ENCODE data around the gene STXBP3.

The STXBP3 gene

GRCh38 chr1:108856994-108857393 lies 110.5 kb downstream of the STXBP3 start, which contains the start of gene AKNAD1:
Gene AKNAD1, minus strand, starts transcription at chr1:108857094. Its CDS starts 4,430 bp downstream, at chr1:108852664.
- Histone ChIP-seq H3K79me1 (ENCODE audit: low read length) (no peaks in the 10 kb centered on the region), H2BK15ac (replicated peaks; ENCODE audit: low read depth) (no peak within 1 kb of the TSS), H3K36me3 (ENCODE audit: control insufficient read depth, insufficient read depth, low read length) (no peaks in the 10 kb centered on the region), H3K27me3 (ENCODE audit: insufficient read depth, low read length, poor library complexity) (no peaks in the 10 kb centered on the region), H3K27ac (ENCODE audit: low read depth, low read length) (no peak within 1 kb of the TSS), H2BK5ac (ENCODE audit: low read length) (no peak within 1 kb of the TSS), H4K5ac (ENCODE audit: low read length) (no peak within 1 kb of the TSS), H4K8ac (ENCODE audit: low read depth, low read length) (no peak within 1 kb of the TSS), H3K4ac (ENCODE audit: low read depth, low read length) (no peak within 1 kb of the TSS), H3K23ac (ENCODE audit: low read length) (no peak within 1 kb of the TSS), H3K4me2 (ENCODE audit: low read length) (no peak within 1 kb of the TSS), H3K9ac (ENCODE audit: low read length) (no peak within 1 kb of the TSS), H3K18ac (ENCODE audit: low read length) (no peak within 1 kb of the TSS), H3K4me3 (ENCODE audit: low read length) (no peak within 1 kb of the TSS), H2BK120ac (ENCODE audit: low read depth, low read length) (no peak within 1 kb of the TSS), H3K4me1 (ENCODE audit: control insufficient read depth, low read depth, low read length) (no peaks in the 10 kb centered on the region), H2AK5ac (ENCODE audit: low read length) (no peak within 1 kb of the TSS), H3K56ac (ENCODE audit: low read length) (no peak within 1 kb of the TSS), H3K79me2 (ENCODE audit: control insufficient read depth, insufficient read depth, low read length) (no peaks in the 10 kb centered on the region)
- no peak for DNase-seq
- no CpG with 5 or more reads among the region's 1 CpG for WGBS (ENCODE audit: extremely low coverage, insufficient coverage, low lambda C conversion rate)

GRCh38 chr1:108858230-108858950 lies 111.9 kb downstream of the STXBP3 start:
- Histone ChIP-seq H4K8ac (ENCODE audit: low read depth, low read length) (no peak overlapping the region), H3K4me2 (ENCODE audit: low read length) (no peak overlapping the region), H2AK5ac (ENCODE audit: low read length) (no peak overlapping the region), H3K27me3 (ENCODE audit: insufficient read depth, low read length, poor library complexity) (no peaks in the 10 kb centered on the region), H2BK5ac (ENCODE audit: low read length) (no peak overlapping the region), H3K9ac (ENCODE audit: low read length) (no peak overlapping the region), H3K23ac (ENCODE audit: low read length) (no peak overlapping the region), H3K4me3 (ENCODE audit: low read length) (no peak overlapping the region), H3K18ac (ENCODE audit: low read length) (no peak overlapping the region), H3K79me2 (ENCODE audit: control insufficient read depth, insufficient read depth, low read length) (no peaks in the 10 kb centered on the region), H3K79me1 (ENCODE audit: low read length) (no peaks in the 10 kb centered on the region), H2BK120ac (ENCODE audit: low read depth, low read length) (no peak overlapping the region), H3K4ac (ENCODE audit: low read depth, low read length) (no peak overlapping the region), H3K56ac (ENCODE audit: low read length) (no peak overlapping the region), H2BK15ac (replicated peaks; ENCODE audit: low read depth) (no peak overlapping the region), H4K5ac (ENCODE audit: low read length) (no peak overlapping the region), H3K36me3 (ENCODE audit: control insufficient read depth, insufficient read depth, low read length) (no peaks in the 10 kb centered on the region), H3K27ac (ENCODE audit: low read depth, low read length) (no peak overlapping the region), H3K4me1 (ENCODE audit: control insufficient read depth, low read depth, low read length) (no peaks in the 10 kb centered on the region)
- no peak for DNase-seq
- WGBS (ENCODE audit: extremely low coverage, insufficient coverage, low lambda C conversion rate), result no CpG with 5 or more reads among the region's 6 CpGs
